ENCODE results near the gene SMYD2.

DNA sequence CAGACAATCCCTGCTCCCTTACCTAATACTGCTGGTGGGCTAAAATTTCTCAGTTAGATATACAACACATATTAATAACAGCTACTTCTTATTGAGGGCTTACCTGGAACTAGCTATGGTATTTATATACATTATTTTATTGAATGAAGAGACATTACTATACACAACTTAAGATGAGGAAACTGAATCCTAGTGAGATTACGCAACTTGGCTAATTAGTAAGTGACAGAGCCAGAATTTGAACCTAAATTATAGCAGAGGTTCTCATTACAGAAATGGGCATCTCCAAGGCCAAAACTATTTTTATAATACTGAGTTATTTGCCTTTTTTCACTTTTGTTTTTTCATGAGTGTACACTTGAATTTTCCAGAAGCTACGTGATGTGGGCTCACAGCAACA lies 44.5 kb upstream of the SMYD2 start:
- TF ChIP-seq, protein P1, sequence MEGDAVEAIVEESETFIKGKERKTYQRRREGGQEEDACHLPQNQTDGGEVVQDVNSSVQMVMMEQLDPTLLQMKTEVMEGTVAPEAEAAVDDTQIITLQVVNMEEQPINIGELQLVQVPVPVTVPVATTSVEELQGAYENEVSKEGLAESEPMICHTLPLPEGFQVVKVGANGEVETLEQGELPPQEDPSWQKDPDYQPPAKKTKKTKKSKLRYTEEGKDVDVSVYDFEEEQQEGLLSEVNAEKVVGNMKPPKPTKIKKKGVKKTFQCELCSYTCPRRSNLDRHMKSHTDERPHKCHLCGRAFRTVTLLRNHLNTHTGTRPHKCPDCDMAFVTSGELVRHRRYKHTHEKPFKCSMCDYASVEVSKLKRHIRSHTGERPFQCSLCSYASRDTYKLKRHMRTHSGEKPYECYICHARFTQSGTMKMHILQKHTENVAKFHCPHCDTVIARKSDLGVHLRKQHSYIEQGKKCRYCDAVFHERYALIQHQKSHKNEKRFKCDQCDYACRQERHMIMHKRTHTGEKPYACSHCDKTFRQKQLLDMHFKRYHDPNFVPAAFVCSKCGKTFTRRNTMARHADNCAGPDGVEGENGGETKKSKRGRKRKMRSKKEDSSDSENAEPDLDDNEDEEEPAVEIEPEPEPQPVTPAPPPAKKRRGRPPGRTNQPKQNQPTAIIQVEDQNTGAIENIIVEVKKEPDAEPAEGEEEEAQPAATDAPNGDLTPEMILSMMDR (IDR thresholded peaks at IDR 0.05) = no peak
- no peak for TF ChIP-seq POLR2A (IDR thresholded peaks at IDR 0.05)
